Kidney tubule cell (primary cell): ENCODE data around the gene ACLY.
"Not testable (repeated sequence)": the region's sequence is repeated elsewhere in the genome, so short reads cannot be mapped to it uniquely, and the experiment has no call there.

ENCODE experiments used
- DNase-seq: peaks from one replicate; pipeline ENCODE4 v3.0.0-alpha.2; 2018; ENCODE audit warnings: low spot score

Gene ACLY

DNA sequence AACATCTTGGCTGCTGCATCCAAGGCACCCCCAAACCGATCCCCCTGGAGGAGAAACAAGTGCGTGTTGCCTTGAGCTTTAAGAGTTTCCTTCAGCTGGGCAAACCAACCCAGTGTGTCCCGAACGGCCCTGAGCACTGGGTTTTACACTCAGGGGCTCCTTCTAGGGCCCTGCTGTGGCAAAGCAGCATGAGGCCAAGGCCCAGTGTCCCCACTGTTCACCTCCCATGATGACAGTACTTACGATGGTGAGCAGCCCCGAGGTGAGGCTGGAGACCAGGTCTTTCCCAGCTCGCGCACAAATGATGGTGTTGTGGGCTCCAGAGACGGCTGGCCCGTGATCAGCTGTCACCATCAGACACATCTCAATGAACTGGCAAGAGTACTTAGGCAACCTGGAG lies 47.0 kb downstream of the ACLY start:
- DNase-seq = no peak

DNA sequence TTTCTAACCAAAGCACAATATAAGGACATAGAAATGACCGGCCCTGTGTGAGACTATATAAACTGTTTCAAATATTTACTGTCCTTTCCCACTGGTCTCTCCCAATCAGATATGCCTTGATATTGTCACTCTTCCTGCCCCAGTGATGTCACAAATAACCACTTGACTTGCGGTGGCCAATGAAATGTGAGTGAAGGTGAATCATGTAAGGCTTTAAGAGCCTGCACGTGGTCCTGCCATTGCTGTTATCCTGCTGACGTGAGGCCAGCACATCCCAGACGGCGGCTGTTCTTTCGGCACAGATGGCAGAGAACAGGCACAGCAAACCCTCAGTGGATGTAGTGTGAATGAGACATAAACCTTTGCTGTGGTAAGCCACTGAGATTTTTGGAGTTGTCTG lies 48.1 kb downstream of the ACLY start:
- DNase-seq = no peak

DNA sequence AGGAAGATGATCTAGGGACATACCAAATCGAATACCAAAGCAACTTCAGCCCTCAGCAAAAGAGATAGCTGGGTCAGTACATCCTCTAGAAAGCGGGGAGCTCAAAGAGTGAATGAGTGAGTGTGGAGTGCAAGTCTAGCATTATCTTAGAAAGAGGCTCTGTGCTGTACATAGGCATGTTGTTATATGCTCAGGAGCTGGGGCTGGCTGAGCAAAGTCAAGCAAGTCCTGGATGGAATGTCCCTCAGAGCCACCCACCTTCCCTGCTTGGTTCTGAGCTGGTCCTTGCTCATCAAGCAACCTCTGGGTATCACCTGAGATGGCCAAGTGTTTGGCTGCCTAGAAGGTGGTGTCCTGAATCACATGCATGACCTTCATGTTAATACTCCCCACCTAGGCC lies 48.7 kb downstream of the ACLY start:
- no peak for DNase-seq

- DNase-seq = no peak
Observed at GRCh38 chr17:41869426-41869825, 49.3 kb downstream of the ACLY start.

- no peak for DNase-seq
Observed at GRCh38 chr17:41868568-41868967, 50.2 kb downstream of the ACLY start.

DNA sequence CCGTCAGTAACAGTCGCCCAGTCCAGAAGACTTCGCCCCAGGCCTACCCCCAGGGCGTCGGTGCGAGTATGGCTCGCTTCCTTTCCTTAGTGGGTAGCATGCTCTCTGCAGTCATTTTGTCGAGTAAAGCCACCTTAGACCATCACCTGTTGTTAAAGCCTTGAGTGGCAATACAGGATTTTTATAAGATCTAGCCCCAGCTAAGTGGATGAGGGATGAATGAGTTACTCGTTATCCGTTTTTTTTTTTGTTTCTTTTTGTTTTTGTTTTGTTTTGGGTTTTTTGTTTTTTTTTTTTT lies 53.2 kb downstream of the ACLY start:
- DNase-seq = no peak

DNA sequence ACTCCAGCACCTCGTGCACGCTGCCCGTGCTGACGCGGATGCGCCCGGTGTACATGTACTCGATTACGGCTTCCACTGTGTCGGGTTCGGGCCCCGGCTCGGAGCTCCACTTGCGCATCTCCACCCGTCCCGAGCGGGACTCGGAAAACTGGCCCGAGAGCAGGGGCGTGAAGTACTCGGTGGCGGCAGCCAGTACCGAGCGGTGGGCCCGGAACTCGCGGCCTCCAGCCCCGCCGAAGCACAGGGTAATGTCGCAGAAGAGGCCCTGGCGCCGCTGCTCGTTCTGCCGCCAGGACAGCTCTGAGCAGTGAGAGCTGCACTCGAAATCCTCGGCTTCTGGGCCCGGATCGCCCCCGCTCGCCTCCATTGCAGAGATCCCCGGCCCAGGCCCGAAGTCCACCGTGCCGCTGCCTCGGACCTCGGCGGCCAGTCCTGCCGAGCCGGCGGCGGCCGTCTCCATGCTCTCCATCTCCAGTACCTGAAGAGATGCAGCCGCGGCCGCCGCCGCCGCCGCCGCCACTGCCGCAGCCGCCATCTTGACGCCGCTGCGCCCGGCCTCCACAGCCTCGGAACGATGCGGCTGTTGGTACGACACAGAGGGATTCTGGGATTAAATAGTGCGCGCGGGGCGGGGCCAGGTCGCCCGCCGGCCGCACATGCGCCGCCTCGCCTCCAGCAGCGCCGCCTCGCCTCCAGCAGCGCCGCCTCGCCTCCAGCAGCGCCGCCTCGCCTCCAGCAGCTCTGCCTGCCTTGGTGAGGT lies 53.7 kb downstream of the ACLY start, which contains the start of gene KLHL11:
TSS of gene KLHL11 (minus strand) at position 588 of the 760 bp plus-strand sequence. CDS start at position 535, 53 bp downstream.
- peak; percentile 92 for DNase-seq

DNA sequence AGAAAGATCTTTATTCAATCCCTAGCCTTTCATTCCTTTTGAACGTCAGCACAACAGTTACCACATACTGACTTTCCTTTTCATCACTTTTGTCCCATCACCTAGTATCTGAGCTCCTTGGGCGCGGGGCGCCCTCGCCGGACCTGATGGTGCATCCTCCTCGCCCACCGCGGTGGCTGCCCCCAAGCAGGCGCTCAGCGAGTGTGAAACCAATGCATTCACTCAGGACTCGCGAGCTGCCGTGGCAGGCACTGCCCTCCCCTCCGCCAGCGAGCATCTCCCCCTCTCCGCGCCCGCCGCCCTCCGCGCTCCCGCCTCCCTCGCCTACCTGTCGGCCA lies 54.3 kb downstream of the ACLY start:
- DNase-seq = no peak

DNA sequence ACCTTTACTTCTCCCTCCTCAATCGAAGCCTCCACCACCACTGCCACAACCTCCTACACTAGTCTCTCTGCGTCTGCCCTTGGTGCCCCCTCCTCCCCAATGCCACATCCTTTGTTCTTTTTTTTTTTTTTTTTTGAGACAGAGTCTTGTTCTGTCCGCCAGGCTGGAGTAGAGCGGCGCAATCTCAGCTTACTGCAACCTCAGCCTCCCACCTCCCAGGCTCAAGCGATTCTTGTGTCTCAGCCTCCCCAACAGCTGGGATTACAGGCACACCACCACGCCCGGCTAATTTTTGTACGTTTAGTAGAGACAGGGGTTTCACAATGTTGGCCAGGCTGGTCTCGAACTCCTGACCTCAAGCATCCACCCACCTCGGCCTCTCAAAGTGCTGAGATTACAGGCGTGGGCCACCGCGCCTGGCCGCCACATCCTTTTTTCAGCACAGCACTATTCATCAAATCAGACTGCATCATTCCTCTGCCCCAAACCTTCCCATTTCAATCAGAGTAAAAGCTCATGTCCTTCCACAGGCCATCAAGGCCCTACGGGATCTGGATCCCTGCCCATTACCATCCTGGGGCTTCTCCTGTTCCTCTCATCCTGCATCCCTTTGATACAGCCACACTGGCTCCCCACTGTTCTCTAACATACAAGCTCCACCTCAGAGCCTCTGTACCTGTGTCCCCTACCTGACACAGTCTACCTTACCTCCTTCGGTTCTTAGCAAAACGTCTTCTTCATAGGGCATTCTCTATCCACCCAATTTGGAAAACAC lies 55.5 kb downstream of the ACLY start:
- no peak for DNase-seq

DNA sequence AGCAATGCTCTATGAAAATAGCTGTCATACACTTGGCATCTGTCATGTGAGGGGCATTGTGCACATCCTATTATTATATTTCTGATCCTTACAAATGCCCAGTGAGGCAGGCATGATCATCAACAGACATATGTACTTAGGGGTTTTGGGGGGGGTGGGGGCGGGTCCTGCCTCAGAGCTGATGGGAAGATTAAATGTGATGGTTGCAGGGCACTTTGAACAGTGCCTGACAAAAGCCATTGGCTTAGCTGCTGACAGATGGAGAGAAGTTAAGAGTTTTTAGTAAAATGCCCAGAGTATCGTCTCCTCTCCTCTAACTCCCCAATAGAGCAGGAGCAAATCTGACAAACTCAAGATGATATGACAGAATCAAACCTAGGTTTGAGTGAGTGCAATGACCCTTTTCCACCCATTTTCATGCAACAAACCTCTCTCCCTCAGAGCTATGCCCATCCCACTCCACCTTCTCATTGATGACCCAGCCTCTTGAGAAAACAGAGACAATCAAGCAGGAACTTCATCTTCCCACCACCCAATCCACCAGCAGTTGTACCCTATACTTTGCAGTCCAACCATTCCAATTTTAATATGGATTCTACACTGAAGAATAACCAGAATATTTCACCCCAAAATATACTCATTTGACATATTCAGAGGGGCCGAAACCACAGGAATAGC lies 58.4 kb downstream of the ACLY start:
- no peak for DNase-seq

GRCh38 chr17:41851382-41851781 lies 67.4 kb downstream of the ACLY start:
- peak; percentile 20 for DNase-seq

DNA sequence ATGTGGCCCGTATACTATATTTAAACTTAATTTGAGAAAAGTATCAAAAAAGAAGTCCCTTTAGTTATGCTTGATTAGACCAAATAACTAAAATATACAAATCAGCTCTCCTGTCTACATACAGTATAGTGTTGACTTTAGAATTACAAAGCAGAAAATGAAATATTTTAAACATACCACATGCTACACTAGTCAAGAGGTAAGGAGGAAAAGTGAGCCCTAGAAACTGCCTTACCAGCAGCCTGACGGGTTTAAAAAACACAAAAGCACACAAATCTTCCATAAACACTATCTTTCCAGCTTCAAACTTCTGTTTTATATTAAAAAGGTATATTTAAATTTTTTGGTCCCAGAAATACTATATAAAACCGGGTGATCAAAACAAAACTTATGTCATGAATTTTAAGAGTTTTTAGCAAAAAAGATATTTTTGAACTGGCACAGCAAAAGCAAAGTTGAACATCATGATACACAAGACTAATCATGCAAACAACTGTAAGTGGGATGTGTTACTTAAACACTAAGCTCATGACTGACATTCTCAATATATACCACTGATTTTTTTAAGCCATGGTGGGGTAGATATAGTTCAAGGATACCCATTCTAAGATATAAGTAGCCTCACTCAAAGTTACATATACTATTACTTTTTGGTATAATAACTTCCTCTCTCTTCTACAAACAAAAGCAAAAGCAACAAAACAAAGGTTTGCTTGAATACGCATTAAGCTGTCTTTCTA lies 69.3 kb downstream of the ACLY start:
- no peak for DNase-seq

GRCh38 chr17:41848788-41849187 lies 70.0 kb downstream of the ACLY start:
- no peak for DNase-seq

DNA sequence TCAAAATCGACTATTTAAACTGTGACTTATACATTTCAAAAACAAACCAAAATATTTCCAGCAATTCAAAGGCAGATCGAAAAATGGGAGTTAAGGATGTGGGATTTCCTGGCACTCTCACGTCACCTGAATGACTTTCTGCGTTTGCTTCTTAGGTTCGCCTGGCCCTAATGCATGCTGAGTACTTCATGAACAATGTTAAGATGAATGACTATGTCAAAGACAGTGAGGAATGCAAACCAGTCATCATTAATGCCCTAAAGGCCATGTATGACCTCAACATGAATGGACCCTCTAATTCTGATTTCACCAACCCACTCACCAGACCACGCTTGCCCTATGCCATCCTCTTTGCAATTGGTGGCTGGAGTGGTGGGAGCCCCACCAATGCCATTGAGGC lies 73.8 kb downstream of the ACLY start:
- DNase-seq = no peak

DNA sequence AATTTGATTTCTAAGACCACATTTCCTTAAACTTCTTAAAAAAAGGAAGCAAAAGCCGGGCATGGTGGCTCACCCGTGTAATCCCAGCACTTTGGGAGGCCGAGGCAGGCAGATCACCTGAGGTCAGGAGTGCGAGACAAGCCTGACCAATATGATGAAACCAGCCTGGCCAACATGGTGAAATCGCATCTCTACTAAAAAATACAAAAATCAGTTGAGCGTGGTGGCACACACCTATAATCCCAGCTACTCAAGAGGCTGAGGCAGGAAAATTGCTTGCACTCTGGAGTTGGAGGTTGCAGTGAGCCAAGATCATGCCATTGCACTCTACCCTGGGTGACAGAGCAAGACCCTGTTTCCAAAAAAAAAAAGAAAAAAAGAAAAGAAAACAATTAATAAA lies 78.0 kb downstream of the ACLY start:
- not testable (repeated sequence) for DNase-seq

GRCh38 chr17:41839448-41839847 lies 79.3 kb downstream of the ACLY start:
- not testable (repeated sequence) for DNase-seq

DNA sequence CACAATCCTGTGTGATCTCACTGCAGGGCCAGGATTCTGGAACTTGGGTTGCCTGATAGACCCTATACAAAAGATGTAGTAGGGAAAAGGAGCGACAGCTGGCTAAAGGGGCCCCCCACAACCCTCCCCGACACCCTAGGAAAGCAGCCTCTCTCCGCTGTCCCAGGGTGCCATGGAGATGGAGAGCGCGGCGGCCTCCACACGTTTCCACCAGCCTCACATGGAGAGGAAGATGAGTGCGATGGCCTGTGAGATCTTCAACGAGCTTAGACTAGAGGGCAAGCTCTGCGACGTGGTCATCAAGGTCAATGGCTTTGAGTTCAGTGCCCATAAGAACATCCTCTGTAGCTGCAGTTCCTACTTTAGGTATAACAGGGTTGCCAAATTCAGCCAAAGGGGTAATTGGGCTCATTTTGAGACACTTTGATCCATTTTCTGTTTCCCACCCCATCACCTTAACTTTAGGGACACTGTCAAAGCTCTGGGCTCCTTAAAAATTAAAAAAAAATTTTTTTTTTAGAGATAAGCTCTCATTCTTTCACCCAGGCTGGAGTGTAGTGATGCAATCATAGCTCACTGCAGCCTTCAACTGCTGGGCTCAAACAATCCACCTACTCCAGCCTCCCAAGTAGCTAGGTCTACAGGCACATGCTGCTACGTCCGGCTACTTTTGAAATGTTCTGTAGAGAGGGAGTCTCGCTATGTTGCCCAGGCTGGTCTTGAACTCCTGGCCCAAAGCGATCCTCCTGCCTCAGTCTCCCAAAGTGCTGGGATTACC lies 80.8 kb downstream of the ACLY start, which contains the start of gene KLHL10:
TSS of gene KLHL10 (plus strand) at position 65 of the 778 bp plus-strand sequence. CDS start at position 173, 108 bp downstream.
- no peak for DNase-seq

- DNase-seq = no peak
Observed at GRCh38 chr17:41836550-41837196, 82.1 kb downstream of the ACLY start.

- DNase-seq = peak; percentile 70
Observed at GRCh38 chr17:41835800-41836549, 82.8 kb downstream of the ACLY start, which contains the start of gene NT5C3B. Gene NT5C3B (minus strand): TSS chr17:41836232. CDS start chr17:41836193, 39 bp downstream.

DNA sequence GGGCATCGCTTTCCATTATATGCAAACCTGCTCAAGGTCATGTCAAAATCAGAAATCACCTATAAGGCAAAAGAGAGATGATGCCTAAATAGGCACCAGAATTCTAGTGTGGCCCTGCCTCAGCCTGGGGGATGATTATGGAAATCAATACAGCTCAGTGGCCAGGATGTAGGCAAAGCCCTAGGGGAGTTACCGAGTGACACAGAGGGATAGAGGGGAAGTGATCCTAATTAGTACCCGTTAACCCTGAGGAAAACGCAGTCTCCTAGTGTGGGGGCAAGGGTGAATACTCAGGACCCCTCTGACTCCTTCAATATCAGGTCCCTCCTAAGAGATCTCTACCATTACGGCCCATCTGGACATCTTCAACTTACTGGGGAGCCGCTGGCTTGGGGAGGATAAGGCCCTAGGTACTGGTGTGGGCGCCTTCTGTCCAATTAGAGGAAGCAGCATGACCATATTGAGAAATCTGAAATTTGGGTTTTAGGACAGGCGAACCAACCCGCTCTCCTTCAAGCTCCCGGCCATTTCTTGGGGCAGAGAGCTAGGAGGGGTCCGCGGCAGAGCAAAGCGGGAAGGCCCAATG lies 83.4 kb downstream of the ACLY start:
- no peak for DNase-seq
